ENCODE measurements around the gene PLPP3. TPM values are rescaled to one million over a fixed set of nuclear protein-coding genes. Genes with fewer than 3 reads are reported as not detected.

PLPP3 gene
- total and polyA plus RNA-seq, 3 experiments from 2014 or later = 0.22 to 0.24 TPM; not detected in 1

DNA sequence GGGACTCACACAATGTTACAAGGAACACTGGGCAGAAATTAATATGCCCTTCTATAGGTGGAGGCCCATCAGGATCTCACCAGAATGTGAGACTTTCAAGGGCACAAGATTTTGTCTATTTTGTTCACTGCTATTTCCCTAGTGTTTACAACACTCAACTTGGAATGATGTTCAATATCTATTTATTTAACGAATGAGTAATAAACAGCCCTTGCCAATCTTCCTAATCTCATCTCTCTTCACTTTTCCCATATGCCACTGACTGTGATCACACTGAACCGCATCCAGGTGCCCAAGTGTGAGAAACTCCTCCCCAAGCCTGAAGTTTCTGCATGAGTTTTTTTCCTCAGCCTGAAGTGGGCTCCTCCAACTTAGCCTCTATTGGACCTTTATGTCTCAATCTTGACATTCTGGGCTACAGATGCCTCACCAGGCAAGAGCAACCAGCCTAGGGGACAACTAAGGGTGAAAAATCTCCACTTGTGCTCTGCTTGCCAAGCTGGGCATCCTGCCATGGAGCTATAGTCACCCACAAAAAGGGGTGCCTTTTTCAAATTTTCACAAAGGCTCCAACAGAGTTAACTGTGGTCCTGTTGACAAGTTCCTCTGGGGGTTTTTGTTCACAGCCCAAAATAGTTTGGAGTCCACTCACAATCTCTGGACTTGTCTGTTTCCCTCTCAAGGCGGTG is 105.6 kb downstream of the PLPP3 start:
- peaks cover 0 to 8% (median 5%) of the 10 kb centered on the region in 5 donors for H3K9me3 Mint-ChIP-seq
- Histone ChIP-seq H3K27me3 (ENCODE audit: insufficient read depth, low read length, poor library complexity, severe bottlenecking) (peaks cover 4% of the 10 kb centered on the region), H3K27ac (ENCODE audit: low read depth, low read length) (no peak overlapping the region), H3K4me1 (ENCODE audit: insufficient read depth, low read length) (no peaks in the 10 kb centered on the region), H3K36me3 (ENCODE audit: insufficient read depth, low read length) (no peaks in the 10 kb centered on the region), H3K4me3 (ENCODE audit: low read length) (no peak overlapping the region), H3K9me3 (ENCODE audit: low read length) (no peaks in the 10 kb centered on the region)
- CTCF ChIA-PET = no interaction called here
- no peak for DNase-seq
- no peaks in the 10 kb centered on the region for H3K36me3 Mint-ChIP-seq
- H3K4me3 Mint-ChIP-seq = no peak overlapping the region
- peaks cover 16 to 19% of the 10 kb centered on the region in 2 donors for H3K27me3 Mint-ChIP-seq
- no peaks in the 10 kb centered on the region for H3K4me1 Mint-ChIP-seq
- POLR2A ChIA-PET = no interaction called here
- no peak overlapping the region for H3K27ac Mint-ChIP-seq

DNA sequence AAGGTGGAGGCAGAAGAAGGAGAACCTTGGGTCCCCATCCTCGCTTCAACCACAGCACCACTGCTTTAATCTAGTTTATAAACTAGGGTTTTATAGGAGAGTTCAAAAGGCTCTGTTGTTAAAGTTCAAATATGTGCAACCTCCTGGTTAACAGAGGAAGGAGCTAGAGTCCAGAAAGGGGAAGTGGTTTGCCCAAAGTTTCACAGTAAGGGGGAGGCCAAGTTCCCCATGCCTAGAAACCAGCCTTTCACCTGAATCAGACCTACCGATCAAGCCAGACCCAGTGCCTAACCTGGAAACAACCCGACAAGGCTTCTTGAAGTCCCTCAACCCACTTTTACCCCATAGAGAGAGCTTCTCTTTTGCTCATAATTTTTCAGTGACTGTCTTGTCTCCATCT is 106.5 kb downstream of the PLPP3 start:
- H3K36me3 Mint-ChIP-seq = no peaks in the 10 kb centered on the region
- Histone ChIP-seq H3K27ac (ENCODE audit: low read depth, low read length) (no peak overlapping the region), H3K4me3 (ENCODE audit: low read length) (no peak overlapping the region), H3K4me1 (ENCODE audit: insufficient read depth, low read length) (no peaks in the 10 kb centered on the region), H3K27me3 (ENCODE audit: insufficient read depth, low read length, poor library complexity, severe bottlenecking) (peaks cover 4% of the 10 kb centered on the region), H3K9me3 (ENCODE audit: low read length) (no peaks in the 10 kb centered on the region), H3K36me3 (ENCODE audit: insufficient read depth, low read length) (no peaks in the 10 kb centered on the region)
- peaks cover 0 to 5% (median 3%) of the 10 kb centered on the region in 5 donors for H3K9me3 Mint-ChIP-seq
- ChIA-PET POLR2A (no interaction called here), CTCF (no interaction called here)
- no peak overlapping the region for H3K4me3 Mint-ChIP-seq
- H3K27ac Mint-ChIP-seq = no peak overlapping the region
- H3K4me1 Mint-ChIP-seq = no peaks in the 10 kb centered on the region
- no peak for DNase-seq
- H3K27me3 Mint-ChIP-seq = peaks cover 12 to 14% of the 10 kb centered on the region in 2 donors

DNA sequence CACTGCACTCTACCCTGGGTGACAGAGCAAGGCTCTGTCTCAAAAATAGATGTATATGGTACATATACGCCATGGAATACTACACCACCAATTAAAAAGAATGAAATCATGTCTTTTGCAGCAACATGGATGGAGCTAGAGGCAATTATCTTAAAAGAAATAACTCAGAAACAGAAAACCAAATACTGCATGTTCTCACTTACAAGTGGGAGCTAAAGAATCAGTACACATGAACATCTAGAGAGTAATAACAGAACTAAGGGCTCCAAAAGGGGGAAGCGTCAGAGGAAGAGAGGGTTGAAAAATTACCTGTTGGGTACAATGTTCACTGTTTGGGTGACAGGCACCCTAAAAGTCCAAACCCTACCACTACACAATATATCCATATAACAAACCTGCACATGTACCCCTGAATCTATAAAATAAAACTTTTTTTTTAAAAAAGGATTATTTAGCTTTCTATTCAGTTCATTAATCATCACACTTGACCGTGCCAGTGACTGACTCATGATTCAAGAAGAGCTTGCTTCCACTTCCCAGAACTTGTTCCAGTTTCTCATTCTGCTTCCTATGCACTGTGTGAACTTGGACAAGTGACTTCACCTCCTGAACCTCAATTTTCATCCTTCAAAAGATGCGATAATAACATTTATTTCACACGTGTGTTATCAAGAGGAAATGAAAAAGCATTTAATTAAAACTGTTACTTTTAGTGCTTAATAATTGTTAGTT is 109.6 kb downstream of the PLPP3 start:
- ChIA-PET POLR2A (no interaction called here), CTCF (no interaction called here)
- H3K4me1 ChIP-seq (ENCODE audit: insufficient read depth, low read length) = no peaks in the 10 kb centered on the region
- no peak overlapping the region for H3K4me3 ChIP-seq (ENCODE audit: low read length)
- no peak overlapping the region for H3K27ac Mint-ChIP-seq
- H3K27me3 Mint-ChIP-seq = peaks cover 0 to 4% of the 10 kb centered on the region in 2 donors
- H3K36me3 Mint-ChIP-seq = no peaks in the 10 kb centered on the region
- H3K9me3 ChIP-seq (ENCODE audit: low read length) = no peaks in the 10 kb centered on the region
- no peak for DNase-seq
- no peak overlapping the region for H3K4me3 Mint-ChIP-seq
- no peaks in the 10 kb centered on the region for H3K4me1 Mint-ChIP-seq
- H3K36me3 ChIP-seq (ENCODE audit: insufficient read depth, low read length) = no peaks in the 10 kb centered on the region
- peaks cover 0 to 8% (median 3%) of the 10 kb centered on the region in 5 donors for H3K9me3 Mint-ChIP-seq
- no peaks in the 10 kb centered on the region for H3K27me3 ChIP-seq (ENCODE audit: insufficient read depth, low read length, poor library complexity, severe bottlenecking)
- H3K27ac ChIP-seq (ENCODE audit: low read depth, low read length) = no peak overlapping the region

DNA sequence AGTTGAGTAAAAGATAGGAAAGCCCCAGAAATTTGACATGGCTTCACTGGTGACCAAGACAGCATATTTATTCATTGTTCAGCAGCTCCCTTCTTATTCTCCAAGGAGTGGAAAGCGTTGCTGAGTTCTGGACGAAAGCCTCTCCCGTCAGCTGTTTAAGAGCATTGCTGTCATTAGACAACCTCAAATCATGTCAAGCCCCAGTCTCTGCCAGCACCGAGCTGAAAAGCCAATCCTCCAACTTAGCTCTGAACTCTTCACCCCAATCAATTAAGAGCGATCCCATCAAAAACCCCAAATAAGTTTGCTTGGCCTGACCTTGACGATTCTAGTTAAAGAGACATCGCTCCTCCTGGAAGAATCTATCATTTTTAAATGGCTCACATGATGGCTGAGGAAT is 110.8 kb downstream of the PLPP3 start:
- no peaks in the 10 kb centered on the region for H3K4me1 Mint-ChIP-seq
- H3K27ac Mint-ChIP-seq = no peak overlapping the region
- no peaks in the 10 kb centered on the region for H3K9me3 ChIP-seq (ENCODE audit: low read length)
- H3K9me3 Mint-ChIP-seq = peaks cover 0 to 9% (median 1%) of the 10 kb centered on the region in 5 donors
- H3K4me3 Mint-ChIP-seq = no peak overlapping the region
- H3K27me3 ChIP-seq (ENCODE audit: insufficient read depth, low read length, poor library complexity, severe bottlenecking) = no peaks in the 10 kb centered on the region
- H3K4me3 ChIP-seq (ENCODE audit: low read length) = no peak overlapping the region
- ChIA-PET POLR2A (no interaction called here), CTCF (no interaction called here)
- DNase-seq = no peak
- H3K36me3 Mint-ChIP-seq = no peaks in the 10 kb centered on the region
- H3K27ac ChIP-seq (ENCODE audit: low read depth, low read length) = no peak overlapping the region
- H3K4me1 ChIP-seq (ENCODE audit: insufficient read depth, low read length) = no peaks in the 10 kb centered on the region
- peaks cover 0 to 4% of the 10 kb centered on the region in 2 donors for H3K27me3 Mint-ChIP-seq
- H3K36me3 ChIP-seq (ENCODE audit: insufficient read depth, low read length) = no peaks in the 10 kb centered on the region

DNA sequence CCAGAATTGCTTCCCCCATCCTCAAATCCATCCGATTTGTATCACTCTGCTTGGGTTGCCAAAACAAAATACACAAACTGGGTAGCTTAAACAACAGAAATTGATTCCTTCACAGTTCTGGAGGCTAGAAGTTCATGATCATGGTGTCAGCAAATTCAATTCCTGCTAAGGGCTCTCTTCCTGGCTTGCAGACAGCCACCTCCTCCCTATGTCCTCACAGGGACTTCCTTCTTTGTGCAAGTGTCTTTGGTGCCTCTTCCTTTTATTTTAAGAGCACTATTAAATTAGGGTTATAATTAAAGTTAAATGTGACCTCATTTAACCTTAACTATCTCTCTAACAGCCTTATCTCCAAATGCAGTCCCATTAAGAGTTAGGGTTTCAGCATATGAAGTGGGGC is 112.8 kb downstream of the PLPP3 start:
- ChIA-PET POLR2A (no interaction called here), CTCF (no interaction called here)
- Histone ChIP-seq H3K27ac (ENCODE audit: low read depth, low read length) (no peak overlapping the region), H3K36me3 (ENCODE audit: insufficient read depth, low read length) (no peaks in the 10 kb centered on the region), H3K4me3 (ENCODE audit: low read length) (no peak overlapping the region), H3K4me1 (ENCODE audit: insufficient read depth, low read length) (no peaks in the 10 kb centered on the region), H3K27me3 (ENCODE audit: insufficient read depth, low read length, poor library complexity, severe bottlenecking) (no peaks in the 10 kb centered on the region), H3K9me3 (ENCODE audit: low read length) (no peaks in the 10 kb centered on the region)
- Mint-ChIP-seq H3K9me3 (peaks cover 0 to 9% (median 0%) of the 10 kb centered on the region in 5 donors), H3K27me3 (peaks cover 0 to 1% of the 10 kb centered on the region in 2 donors), H3K4me3 (no peak overlapping the region), H3K36me3 (no peaks in the 10 kb centered on the region), H3K27ac (no peak overlapping the region), H3K4me1 (no peaks in the 10 kb centered on the region)
- no peak for DNase-seq

DNA sequence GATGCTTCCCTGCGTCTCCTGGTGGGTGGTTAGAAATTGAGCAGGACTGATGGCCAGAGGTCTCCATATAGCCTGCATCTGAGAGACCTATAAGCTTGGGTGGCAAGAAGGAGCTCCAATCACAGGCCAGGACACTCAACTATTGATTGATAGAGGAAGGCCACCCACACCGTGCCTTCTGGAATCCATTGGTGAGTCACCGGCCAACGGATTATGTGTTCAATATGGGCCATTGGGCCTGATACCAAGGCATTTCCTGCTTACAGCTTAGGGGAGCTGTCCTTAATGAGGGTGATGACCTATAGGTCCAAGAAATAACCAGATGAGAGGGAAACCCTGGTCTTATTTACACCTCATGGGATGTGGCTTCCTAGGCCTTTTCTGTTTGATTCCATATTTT is 115.1 kb downstream of the PLPP3 start:
- peaks cover 0 to 1% of the 10 kb centered on the region in 2 donors for H3K27me3 Mint-ChIP-seq
- no peak overlapping the region for H3K27ac ChIP-seq (ENCODE audit: low read depth, low read length)
- H3K36me3 Mint-ChIP-seq = no peaks in the 10 kb centered on the region
- H3K27ac Mint-ChIP-seq = no peak overlapping the region
- no peaks in the 10 kb centered on the region for H3K27me3 ChIP-seq (ENCODE audit: insufficient read depth, low read length, poor library complexity, severe bottlenecking)
- H3K9me3 ChIP-seq (ENCODE audit: low read length) = no peaks in the 10 kb centered on the region
- H3K36me3 ChIP-seq (ENCODE audit: insufficient read depth, low read length) = no peaks in the 10 kb centered on the region
- no peak overlapping the region for H3K4me3 Mint-ChIP-seq
- H3K4me3 ChIP-seq (ENCODE audit: low read length) = no peak overlapping the region
- no peaks in the 10 kb centered on the region for H3K4me1 Mint-ChIP-seq
- H3K4me1 ChIP-seq (ENCODE audit: insufficient read depth, low read length) = no peaks in the 10 kb centered on the region
- ChIA-PET CTCF (no interaction called here), POLR2A (no interaction called here)
- DNase-seq = no peak
- H3K9me3 Mint-ChIP-seq = peaks cover 0 to 9% (median 0%) of the 10 kb centered on the region in 5 donors

DNA sequence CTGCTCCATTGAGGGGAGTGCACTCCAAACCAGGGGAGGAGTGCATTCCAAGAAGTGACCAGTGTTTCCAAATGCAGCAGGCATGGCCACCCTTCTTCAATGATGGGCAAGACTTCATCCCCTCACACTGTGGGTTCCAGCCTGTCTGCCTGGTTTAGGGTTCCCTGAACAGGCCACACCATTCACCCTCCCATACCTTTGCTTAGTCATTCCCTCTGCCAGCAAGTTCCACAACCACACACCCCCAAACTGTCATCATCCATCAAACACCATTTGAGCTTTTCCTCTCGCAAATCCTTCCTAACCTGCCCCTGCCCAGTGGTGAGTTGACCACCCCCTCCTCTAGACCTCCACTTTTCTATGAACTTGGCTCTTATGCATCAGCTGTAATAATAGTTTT is 116.0 kb downstream of the PLPP3 start:
- Mint-ChIP-seq H3K4me1 (no peaks in the 10 kb centered on the region), H3K27ac (no peak overlapping the region), H3K9me3 (peaks cover 0 to 9% (median 0%) of the 10 kb centered on the region in 5 donors), H3K36me3 (no peaks in the 10 kb centered on the region), H3K27me3 (peaks cover 0 to 1% of the 10 kb centered on the region in 2 donors), H3K4me3 (no peak overlapping the region)
- Histone ChIP-seq H3K27ac (ENCODE audit: low read depth, low read length) (no peak overlapping the region), H3K9me3 (ENCODE audit: low read length) (no peaks in the 10 kb centered on the region), H3K27me3 (ENCODE audit: insufficient read depth, low read length, poor library complexity, severe bottlenecking) (no peaks in the 10 kb centered on the region), H3K4me1 (ENCODE audit: insufficient read depth, low read length) (no peaks in the 10 kb centered on the region), H3K36me3 (ENCODE audit: insufficient read depth, low read length) (no peaks in the 10 kb centered on the region), H3K4me3 (ENCODE audit: low read length) (no peak overlapping the region)
- CTCF ChIA-PET = no interaction called here
- POLR2A ChIA-PET = no interaction called here
- DNase-seq = no peak

DNA sequence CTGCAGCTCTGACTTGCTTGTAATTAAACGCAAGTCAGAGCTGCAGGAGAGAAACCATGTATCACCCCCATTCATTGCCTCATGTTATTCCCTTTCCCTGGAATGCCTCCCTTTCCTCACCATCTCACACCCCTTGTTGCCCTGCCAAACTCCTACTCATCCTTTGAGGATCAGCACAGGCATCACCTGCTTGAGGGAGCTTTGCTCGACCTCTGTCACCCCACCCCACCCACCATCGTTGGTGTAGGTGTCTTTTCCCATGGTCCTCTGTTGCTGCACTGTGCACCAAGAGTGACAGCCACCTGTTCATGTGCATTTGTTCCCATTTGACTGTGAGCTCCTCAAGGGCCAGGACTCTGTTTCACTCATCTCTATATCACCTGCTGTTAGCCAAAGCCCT is 117.2 kb downstream of the PLPP3 start:
- Histone ChIP-seq H3K4me3 (ENCODE audit: low read length) (no peak overlapping the region), H3K36me3 (ENCODE audit: insufficient read depth, low read length) (no peaks in the 10 kb centered on the region), H3K27me3 (ENCODE audit: insufficient read depth, low read length, poor library complexity, severe bottlenecking) (no peaks in the 10 kb centered on the region), H3K9me3 (ENCODE audit: low read length) (no peaks in the 10 kb centered on the region), H3K4me1 (ENCODE audit: insufficient read depth, low read length) (no peaks in the 10 kb centered on the region), H3K27ac (ENCODE audit: low read depth, low read length) (no peak overlapping the region)
- CTCF ChIA-PET = no interaction called here
- Mint-ChIP-seq H3K4me1 (no peaks in the 10 kb centered on the region), H3K36me3 (no peaks in the 10 kb centered on the region), H3K4me3 (no peak overlapping the region), H3K27me3 (peaks cover 0 to 1% of the 10 kb centered on the region in 2 donors), H3K27ac (no peak overlapping the region), H3K9me3 (peaks cover 0 to 9% (median 0%) of the 10 kb centered on the region in 5 donors)
- no peak for DNase-seq
- POLR2A ChIA-PET = no interaction called here

Data from CD8-positive, alpha-beta memory T cell (primary cell).